Right atrium auricular region (tissue), 2 donors: Measurements from ENCODE around the gene LACC1. TPM values are rescaled to one million over a fixed set of nuclear protein-coding genes. Genes with fewer than 3 reads are reported as not detected.

ENCODE experiments used
- total RNA-seq, 2 donors: library from RNA; depleted of rRNA; stranded (reverse); fragments of >200 nt; gene quantifications; one replicate each; pipeline ENCODE4 v1.1.0, GENCODE V29; 2016

The LACC1 gene
- total RNA-seq, 2 donors from 2014 or later = 4.7 to 6.0 TPM

Other genes with a start within 250 kb of the LACC1 start
- gene ENOX1, start 92.9 kb upstream of the LACC1 start, total RNA-seq = 1 to 10 TPM; 1.3 to 2.4 TPM
- gene CCDC122, start 164 bp upstream of the LACC1 start, total RNA-seq = 1 to 10 TPM; 2.3 to 3.5 TPM